Adipocyte (in vitro differentiated cells): ENCODE data around the gene GALNT9.

Experiments used
- DNase-seq: peaks from one replicate; pipeline ENCODE4 v3.0.0-alpha.2; 2015; ENCODE audit warnings: low read depth
- H3K27me3 ChIP-seq: replicated peaks from 2 replicates; pipeline ENCODE4 v1.7.0; 2013; ENCODE audit warnings: mild to moderate bottlenecking, low read length, moderate library complexity; ENCODE audit not compliant: control insufficient read depth, insufficient read depth
- H3K36me3 ChIP-seq: 2 replicates; pipeline ENCODE4 v1.7.0; 2013; ENCODE audit warnings: low read length, mild to moderate bottlenecking, moderate library complexity; ENCODE audit not compliant: control insufficient read depth, insufficient read depth, severe bottlenecking
- H3K4me1 ChIP-seq: 2 replicates; pipeline ENCODE4 v1.7.0; 2013; ENCODE audit warnings: mild to moderate bottlenecking, low read length, moderate library complexity; ENCODE audit not compliant: control insufficient read depth, insufficient read depth
- H3K4me3 ChIP-seq: 2 replicates; pipeline ENCODE4 v1.7.0; 2013; ENCODE audit warnings: mild to moderate bottlenecking, low read length, moderate library complexity
- H3K9ac ChIP-seq: 2 replicates; pipeline ENCODE4 v1.7.0; 2013; ENCODE audit warnings: mild to moderate bottlenecking, low read length, moderate library complexity
- H3K9me3 ChIP-seq: 2 replicates; pipeline ENCODE4 v1.7.0; 2013; ENCODE audit warnings: mild to moderate bottlenecking, low read length, moderate library complexity; ENCODE audit not compliant: control insufficient read depth

The GALNT9 gene

GRCh38 chr12:132284071-132284826, 45.1 kb downstream of the GALNT9 start:
- Histone ChIP-seq H3K9me3 (no peaks in the 10 kb centered on the region), H3K27me3 (peaks cover 79% of the 10 kb centered on the region), H3K36me3 (no peaks in the 10 kb centered on the region), H3K4me1 (no peaks in the 10 kb centered on the region), H3K4me3 (no peak overlapping the region), H3K9ac (no peak overlapping the region)
- DNase-seq = peak; percentile 38

DNA sequence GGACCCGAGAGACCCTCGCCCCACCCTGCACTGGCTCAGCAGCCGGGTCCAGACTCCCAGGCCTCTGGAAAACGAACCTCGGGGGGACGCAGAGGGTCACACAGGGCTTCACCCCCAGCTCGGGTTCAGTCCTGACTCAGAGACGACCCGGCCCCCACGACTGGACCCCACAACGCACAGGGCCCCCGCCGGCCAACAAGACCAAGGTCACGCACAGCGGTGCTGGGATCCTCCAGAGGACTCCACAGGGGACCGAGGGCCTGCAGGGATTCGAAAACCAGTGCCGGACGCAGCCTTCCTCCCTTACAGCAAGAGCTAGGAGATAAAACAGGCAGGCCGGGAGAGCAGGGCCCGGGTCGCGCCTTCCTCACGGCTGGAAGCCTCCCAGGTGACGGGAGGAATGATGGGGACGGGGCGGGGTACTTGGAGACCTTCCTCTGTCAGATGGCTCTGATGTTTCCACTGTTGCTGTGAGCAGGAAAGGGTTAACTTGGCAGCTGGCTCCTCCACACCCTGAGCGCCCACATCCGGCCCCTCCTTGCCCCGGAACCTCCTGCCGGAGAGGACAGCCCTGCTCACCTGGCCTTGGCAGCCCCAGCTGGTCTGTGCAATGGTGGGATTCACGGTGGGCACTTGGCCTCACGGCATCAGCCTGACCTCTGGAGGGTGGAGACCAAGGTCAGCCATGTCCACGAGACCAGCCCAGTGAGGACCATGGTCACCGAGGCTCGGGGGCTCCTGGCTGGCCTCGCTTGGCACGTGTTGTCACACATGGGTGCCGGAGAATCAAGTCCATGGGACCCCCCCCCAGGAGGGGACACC, 46.2 kb downstream of the GALNT9 start:
- Histone ChIP-seq H3K36me3 (no peaks in the 10 kb centered on the region), H3K9me3 (no peaks in the 10 kb centered on the region), H3K4me3 (no peak overlapping the region), H3K4me1 (no peaks in the 10 kb centered on the region), H3K27me3 (peaks cover 79% of the 10 kb centered on the region), H3K9ac (no peak overlapping the region)
- DNase-seq = no peak

- peaks cover 76% of the 10 kb centered on the region for H3K27me3 ChIP-seq
- H3K9ac ChIP-seq = no peak overlapping the region
Observed at GRCh38 chr12:132282031-132282949, 47.1 kb downstream of the GALNT9 start.

DNA sequence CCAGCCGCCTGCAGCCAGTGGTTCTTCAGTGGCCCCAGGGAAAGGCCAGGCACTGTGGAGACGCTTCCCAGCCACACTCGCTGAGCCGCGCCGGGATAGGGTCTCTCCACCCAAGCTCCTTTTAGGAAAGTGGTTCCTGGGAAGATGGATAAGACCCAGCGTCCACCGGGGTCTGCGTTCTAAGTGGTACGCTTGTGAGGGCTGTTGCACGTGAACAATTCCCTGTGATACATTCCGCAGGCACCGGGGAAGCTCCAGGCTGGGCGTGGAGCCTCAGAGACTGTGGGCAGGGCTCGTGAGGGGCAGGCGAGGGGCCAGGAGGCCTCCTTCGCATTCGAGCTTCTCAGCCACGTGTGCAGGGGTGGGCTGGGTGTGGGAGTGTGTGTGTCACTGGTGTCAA, 48.4 kb downstream of the GALNT9 start:
- Histone ChIP-seq H3K27me3 (peaks cover 83% of the 10 kb centered on the region), H3K9me3 (no peaks in the 10 kb centered on the region), H3K9ac (no peak overlapping the region), H3K4me3 (no peak overlapping the region), H3K36me3 (no peaks in the 10 kb centered on the region), H3K4me1 (no peaks in the 10 kb centered on the region)
- DNase-seq = no peak

More at GRCh38 chr12:132282031-132282949, 47.1 kb downstream of the GALNT9 start:
- Histone ChIP-seq H3K4me3 (no peak overlapping the region), H3K4me1 (no peaks in the 10 kb centered on the region), H3K9me3 (no peaks in the 10 kb centered on the region), H3K36me3 (no peaks in the 10 kb centered on the region)
- DNase-seq = no peak

- Histone ChIP-seq H3K9me3 (no peaks in the 10 kb centered on the region), H3K4me3 (no peak overlapping the region), H3K27me3 (peaks cover 86% of the 10 kb centered on the region), H3K9ac (no peak overlapping the region), H3K36me3 (no peaks in the 10 kb centered on the region), H3K4me1 (peaks cover under 1% of the 10 kb centered on the region)
- no peak for DNase-seq
Observed at GRCh38 chr12:132280406-132280805, 49.0 kb downstream of the GALNT9 start.

DNA sequence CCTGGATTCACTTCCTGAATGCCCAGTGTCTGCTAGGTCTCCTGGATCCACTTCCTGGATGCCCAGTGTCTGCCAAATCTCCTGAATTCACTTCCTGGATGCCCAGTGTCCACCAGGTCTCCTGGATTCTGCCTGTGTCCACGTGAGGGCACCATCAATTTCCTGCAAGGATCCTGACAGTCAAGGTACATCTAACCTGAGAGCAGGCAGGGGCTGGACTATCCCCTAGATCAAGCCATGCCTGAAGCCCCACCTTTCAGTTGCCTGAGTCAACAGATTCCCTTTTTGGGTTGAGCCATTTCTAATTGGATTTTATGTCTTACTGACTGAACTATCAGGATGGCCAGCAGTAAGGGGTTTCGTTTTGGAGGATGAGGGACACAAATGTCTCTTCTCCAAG, 49.5 kb downstream of the GALNT9 start:
- Histone ChIP-seq H3K36me3 (no peaks in the 10 kb centered on the region), H3K9ac (no peak overlapping the region), H3K27me3 (peaks cover 86% of the 10 kb centered on the region), H3K4me1 (peaks cover 3% of the 10 kb centered on the region), H3K4me3 (no peak overlapping the region), H3K9me3 (no peaks in the 10 kb centered on the region)
- DNase-seq = no peak

- Histone ChIP-seq H3K4me1 (peaks cover 3% of the 10 kb centered on the region), H3K9me3 (no peaks in the 10 kb centered on the region), H3K4me3 (no peak overlapping the region), H3K36me3 (no peaks in the 10 kb centered on the region), H3K27me3 (peaks cover 89% of the 10 kb centered on the region), H3K9ac (no peak overlapping the region)
- no peak for DNase-seq
Observed at GRCh38 chr12:132279184-132279889, 50.1 kb downstream of the GALNT9 start.

GRCh38 chr12:132278401-132279183, 50.8 kb downstream of the GALNT9 start:
- Histone ChIP-seq H3K4me1 (peaks cover 3% of the 10 kb centered on the region), H3K4me3 (no peak overlapping the region), H3K9ac (no peak overlapping the region), H3K36me3 (no peaks in the 10 kb centered on the region), H3K27me3 (peaks cover 91% of the 10 kb centered on the region), H3K9me3 (no peaks in the 10 kb centered on the region)
- DNase-seq = no peak

- no peaks in the 10 kb centered on the region for H3K9me3 ChIP-seq
- H3K4me3 ChIP-seq = no peak overlapping the region
- no peaks in the 10 kb centered on the region for H3K36me3 ChIP-seq
- H3K4me1 ChIP-seq = peaks cover 3% of the 10 kb centered on the region
- no peak for DNase-seq
- H3K9ac ChIP-seq = no peak overlapping the region
- peaks cover 88% of the 10 kb centered on the region for H3K27me3 ChIP-seq
Observed at GRCh38 chr12:132277949-132278348, 51.4 kb downstream of the GALNT9 start.

- H3K4me3 ChIP-seq = no peak overlapping the region
- H3K4me1 ChIP-seq = peaks cover 3% of the 10 kb centered on the region
- H3K36me3 ChIP-seq = no peaks in the 10 kb centered on the region
- H3K27me3 ChIP-seq = peaks cover 85% of the 10 kb centered on the region
- no peak overlapping the region for H3K9ac ChIP-seq
- no peaks in the 10 kb centered on the region for H3K9me3 ChIP-seq
- DNase-seq = peak; percentile 6
Observed at GRCh38 chr12:132277374-132277941, 51.9 kb downstream of the GALNT9 start.
